GM11168 (cell line): ENCODE results near the gene LPAR1.
"Not testable (repeated sequence)": the region's sequence is repeated elsewhere in the genome, so short reads cannot be mapped to it uniquely, and the experiment has no call there.

Experiments used
- in situ Hi-C: fragments of 300-500 bp; cut with MboI; formaldehyde crosslinking; loops from one replicate; pipeline ENCODE4 v1.12.0; 2022; ENCODE audit warnings: low sequenced_read_pairs; ENCODE audit not compliant: unreplicated experiment

The LPAR1 gene

DNA sequence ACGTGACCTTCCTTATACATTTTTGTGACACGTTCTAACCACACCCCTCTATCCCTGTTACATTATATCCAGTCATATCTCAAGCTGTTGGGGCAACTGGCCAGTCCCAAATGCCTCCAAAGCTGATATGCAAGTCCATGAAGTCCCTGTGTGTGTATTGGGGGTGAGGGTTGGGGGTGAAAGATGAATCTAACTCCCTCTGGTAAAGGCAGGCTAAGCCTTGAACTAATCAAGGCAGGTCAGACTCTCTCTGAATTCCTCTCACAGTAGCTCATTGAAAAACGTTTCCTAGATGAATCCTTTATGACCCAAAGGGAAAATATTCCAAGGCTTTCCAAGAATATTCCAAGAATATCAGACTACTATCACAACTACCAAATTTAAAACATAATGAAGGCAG, 195.3 kb downstream of the LPAR1 start:
- in situ Hi-C loops: no loop called here

DNA sequence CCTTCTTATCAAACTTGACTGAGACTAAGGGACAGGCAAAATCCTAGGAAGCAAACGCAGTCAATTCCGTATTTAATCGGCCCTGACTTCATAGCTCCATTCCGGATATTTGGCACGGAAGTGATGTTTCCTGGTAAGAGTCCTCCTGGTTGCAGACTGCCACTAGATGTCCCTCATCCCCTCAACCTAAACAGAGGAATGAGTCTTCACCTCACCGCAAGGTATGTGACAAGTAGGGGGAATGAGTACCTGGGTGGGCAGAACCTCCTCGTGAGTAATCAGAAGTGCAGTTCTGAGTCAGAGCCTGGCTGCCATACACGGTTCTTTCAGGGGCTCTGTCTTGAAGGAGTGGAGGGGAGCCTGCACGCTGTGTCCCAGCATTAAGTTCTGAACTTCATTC, 196.1 kb downstream of the LPAR1 start:
- in situ Hi-C loops: no loop called here

DNA sequence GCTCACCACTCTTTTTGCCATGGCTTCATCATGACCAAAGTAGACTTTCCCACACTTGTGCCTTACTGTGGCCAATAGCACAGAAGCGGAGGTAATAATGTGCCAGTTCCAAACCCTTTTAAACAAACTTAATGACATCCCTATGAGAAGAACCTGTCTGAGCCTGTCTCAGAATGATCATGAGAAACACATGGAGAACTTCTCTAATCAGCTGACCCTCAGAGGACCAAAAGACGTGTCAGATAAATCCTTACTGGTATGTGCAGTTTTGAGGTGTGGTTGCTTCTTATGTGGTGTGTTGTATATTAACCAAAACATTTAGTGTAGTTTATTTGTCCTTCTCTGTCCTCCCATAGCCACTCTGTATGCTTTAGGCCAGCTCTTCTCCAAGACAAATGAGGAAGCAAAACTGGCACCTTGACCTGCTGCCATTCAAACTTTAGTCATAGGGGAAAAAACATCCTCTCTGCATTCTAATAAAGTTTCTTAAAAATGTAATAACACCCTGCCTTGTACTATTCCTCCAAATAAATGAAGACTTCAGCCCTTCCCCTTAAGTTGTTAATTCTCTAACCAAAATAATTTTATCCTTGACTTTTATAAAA, 200.8 kb downstream of the LPAR1 start:
- in situ Hi-C loops: no loop called here

DNA sequence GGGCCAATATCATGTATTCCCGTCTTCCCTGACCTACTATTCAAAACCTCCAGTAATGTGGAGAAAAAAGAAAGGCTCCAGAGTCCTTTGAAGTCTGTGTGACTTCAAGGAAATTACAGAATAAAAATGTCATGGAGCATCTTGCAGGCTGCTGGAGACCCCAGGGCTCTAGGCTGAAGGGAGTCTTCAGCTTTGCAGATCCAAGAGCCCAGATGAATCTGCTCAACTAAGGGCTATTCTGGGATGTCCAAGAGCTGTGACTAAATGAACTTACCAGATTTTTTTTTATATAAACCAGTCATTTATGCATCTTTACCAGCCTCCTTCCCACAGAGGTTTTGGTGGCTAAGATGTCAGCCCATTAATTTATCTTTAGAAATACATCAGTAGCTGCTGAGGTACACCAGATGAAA, 202.4 kb downstream of the LPAR1 start:
- in situ Hi-C loops: no loop called here

DNA sequence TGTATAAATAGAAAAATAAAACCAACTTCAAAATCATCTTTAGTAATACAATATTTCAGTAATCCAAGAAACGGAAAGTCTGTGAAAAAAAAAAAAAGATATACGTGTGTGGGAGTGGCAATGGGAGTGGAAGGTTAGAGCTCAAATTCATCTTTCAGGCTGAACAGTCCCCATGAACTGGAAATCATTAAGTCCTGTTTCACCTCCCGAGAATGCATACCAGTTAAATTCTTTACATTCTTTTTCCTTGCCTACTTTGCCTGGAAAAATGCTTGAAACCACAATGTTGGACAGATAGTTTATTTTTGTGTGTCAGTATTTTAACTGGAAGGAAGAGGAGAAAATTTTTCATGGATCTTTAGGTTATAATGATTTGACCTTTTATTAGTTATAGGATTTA, 202.9 kb downstream of the LPAR1 start:
- in situ Hi-C loops: no loop called here

DNA sequence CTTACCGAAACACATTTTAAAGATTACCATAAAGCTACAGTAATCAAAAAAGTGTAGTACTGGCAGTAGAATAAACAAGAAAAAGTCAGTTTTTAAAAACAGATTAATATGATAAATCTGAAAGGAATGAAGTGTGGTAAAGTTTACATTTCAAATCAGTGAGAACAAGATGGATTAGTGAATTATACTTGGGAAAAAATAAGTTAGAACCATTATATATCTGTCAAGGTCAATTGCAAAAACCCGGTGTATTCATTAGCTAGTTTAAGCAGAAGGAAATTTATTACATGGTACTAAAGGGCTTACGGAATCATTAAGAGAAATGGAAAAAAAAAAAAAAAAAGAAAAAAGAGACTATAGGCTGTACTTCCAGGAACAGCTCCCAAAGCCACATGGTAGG, 205.3 kb downstream of the LPAR1 start:
- in situ Hi-C loops: no loop called here

DNA sequence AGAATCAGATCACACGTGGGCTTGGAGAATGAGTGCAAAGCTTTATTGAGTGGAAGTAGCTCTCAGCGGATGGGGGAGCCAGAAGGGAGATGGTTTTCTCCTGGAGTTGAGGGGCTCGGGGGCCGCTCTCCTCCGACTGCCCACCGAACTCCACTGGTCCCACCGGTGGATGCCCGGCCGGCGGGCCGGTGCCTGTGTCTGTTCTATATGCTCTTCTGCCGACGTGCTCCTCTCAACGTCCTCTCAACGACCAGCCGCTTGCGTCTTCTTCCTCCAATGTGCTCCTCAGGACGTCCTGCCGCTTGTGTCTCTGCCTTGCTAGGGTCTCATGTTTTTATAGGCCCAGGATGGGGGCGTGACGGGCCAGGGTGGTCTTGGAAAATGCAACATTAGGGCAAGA, 207.8 kb downstream of the LPAR1 start:
- in situ Hi-C loops: no loop called here

DNA sequence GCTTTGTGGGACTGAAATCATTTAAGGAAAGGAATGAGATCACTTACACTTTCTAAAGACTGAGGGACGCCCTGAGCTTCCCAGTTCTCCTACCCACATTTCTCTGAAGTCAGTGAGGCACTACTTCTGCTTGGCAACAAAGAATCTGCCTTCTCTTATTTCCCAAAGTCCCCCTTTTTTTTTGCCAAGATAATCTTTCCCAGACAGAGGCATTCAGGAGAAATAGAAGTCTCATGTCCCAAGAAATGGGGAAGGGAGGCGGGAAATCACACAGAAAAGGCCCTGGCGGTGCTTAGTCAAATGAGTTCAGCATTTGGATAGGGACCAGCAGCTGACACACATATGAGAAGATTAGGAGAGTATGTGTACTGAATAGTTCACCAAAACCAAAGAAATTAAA, 210.0 kb downstream of the LPAR1 start:
- in situ Hi-C loops: no loop called here

DNA sequence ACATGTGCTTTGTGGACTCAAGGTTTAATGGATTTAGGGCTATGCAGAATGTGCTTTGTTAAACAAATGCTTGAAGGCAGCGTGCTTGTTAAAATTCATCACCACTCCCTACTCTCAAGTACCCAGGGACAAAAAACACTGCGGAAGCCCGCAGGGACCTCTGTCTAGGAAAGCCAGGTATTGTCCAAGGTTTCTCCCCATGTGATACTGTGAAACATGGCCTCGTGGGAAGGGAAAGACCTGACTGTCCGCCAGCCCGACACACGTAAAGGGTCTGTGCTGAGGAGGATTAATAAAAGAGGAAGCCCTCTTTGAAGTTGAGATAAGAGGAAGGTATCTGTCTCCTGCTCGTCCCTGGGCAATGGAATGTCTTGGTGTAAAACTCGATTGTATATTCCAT, 211.9 kb downstream of the LPAR1 start:
- in situ Hi-C loops: not testable (repeated sequence)

DNA sequence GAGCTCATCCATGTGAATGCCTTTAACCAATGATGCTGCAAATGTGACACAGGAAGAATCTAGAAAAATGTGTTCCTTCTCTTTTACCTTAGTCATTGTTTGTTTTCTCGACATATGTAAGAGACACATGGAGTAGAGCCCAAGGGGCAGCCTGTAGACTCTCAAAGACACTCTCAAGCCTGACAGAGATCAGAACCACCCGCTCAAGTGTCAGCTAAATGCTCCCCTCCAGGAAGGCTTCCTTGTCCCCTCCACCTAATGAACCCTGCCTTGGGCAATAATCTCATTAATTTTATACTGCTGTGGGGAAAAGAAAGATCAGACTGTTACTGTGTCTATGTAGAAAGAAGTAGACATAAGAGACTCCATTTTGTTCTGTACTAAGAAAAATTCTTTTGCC, 212.3 kb downstream of the LPAR1 start:
- in situ Hi-C loops: no loop called here

DNA sequence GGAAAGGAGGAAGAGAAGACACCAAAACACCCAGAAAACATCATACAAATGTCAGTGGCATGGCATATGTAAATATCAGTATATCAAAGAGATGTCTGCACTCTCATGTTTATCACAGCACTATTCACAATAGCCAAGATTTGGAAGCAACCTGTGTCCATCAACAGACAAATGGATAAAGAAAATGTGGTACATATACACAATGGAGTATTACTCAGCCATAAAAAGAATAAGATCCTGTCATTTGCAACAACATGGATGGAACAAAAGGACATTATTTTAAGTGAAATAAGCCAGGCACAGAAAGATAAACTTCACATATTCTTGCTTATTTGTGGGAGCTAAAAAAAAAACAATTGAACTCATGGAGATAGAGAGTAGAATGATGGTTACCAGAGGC, 213.1 kb downstream of the LPAR1 start:
- in situ Hi-C loops: not testable (repeated sequence)
